GM12878 (cell line): Measurements from ENCODE around the gene TRAPPC3. TPM values are rescaled to one million over a fixed set of nuclear protein-coding genes. Genes with fewer than 3 reads are reported as not detected.
A peak's percentile ranks its signal among the peaks of the same experiment; 100 is the strongest.

Experiments
- ATAC-seq: fragments of 200-7000 bp; cut with Tn5 transposase; 3 replicates; pipeline ENCODE4 v1.9.1; 2020; ENCODE audit warnings: mild to moderate bottlenecking, moderate library complexity
- BruUV-seq: library from RNA; stranded (reverse); fragments of 400-500 nt; replicated peaks from 2 replicates; lab custom pipeline; 2021; lab: Mats Ljungman, UMichigan
- CTCF ChIA-PET: fragments of 300-600 bp; sonication (Branson Sonifier 250); formaldehyde crosslinking; extraction: SDS; loops from one replicate; lab custom pipeline; 2021; ENCODE audit warnings: inconsistent platforms; lab: Yijun Ruan, JAX
- POLR2A ChIA-PET: fragments of 350-600 bp; formaldehyde crosslinking; extraction: SDS; loops from one replicate; lab custom pipeline; 2021; ENCODE audit warnings: inconsistent platforms; lab: Charles Lee
- RAD21 ChIA-PET: fragments of 300-600 bp; sonication (Branson Sonifier 250); formaldehyde crosslinking; loops from one replicate; lab custom pipeline; 2023; ENCODE audit warnings: antibody characterized with exemption; ENCODE audit not compliant: unreplicated experiment; lab: Charles Lee
- SMC1A ChIA-PET: fragments of 300-600 bp; sonication (Branson Sonifier 250); formaldehyde crosslinking; loops from one replicate; lab custom pipeline; 2023; ENCODE audit not compliant: unreplicated experiment, uncharacterized antibody; lab: Charles Lee
- DNase-seq: peaks from one replicate; pipeline ENCODE4 v3.0.0-alpha.2; 2011; ENCODE audit warnings: low read depth, low spot score
- FAIRE-seq: peaks from 3 replicates; lab custom pipeline; 2011; peaks lifted over from hg19 to GRCh38; lab: Jason Lieb, UNC
- H2AFZ ChIP-seq: 2 replicates; pipeline ENCODE4 v1.6.0; 2011; ENCODE audit warnings: low read depth, low read length, control low read depth; ENCODE audit not compliant: control insufficient read depth
- H3K27ac ChIP-seq: 2 replicates; pipeline ENCODE4 v1.5.1; 2011; ENCODE audit warnings: control low read depth; ENCODE audit not compliant: control insufficient read depth, insufficient read depth
- H3K27me3 ChIP-seq, 2 experiments: replicated peaks in 1 of 2; 2 replicates each; pipeline versions ENCODE4 v1.6.0 to v1.6.1; 2011; ENCODE audit warnings: low read length in 1 of 2; ENCODE audit not compliant: control insufficient read depth in 2 of 2, insufficient read depth in 2 of 2
- H3K36me3 ChIP-seq, 2 experiments: 2 replicates each; pipeline ENCODE4 v1.5.1; 2011; ENCODE audit warnings: low read length in 1 of 2; ENCODE audit not compliant: control insufficient read depth in 2 of 2, insufficient read depth in 2 of 2
- H3K4me1 ChIP-seq: 2 replicates; pipeline ENCODE4 v1.6.1; 2011; ENCODE audit warnings: mild to moderate bottlenecking, low read length, moderate library complexity, mixed read lengths; ENCODE audit not compliant: control insufficient read depth, insufficient read depth
- H3K4me2 ChIP-seq: 2 replicates; pipeline ENCODE4 v1.6.0; 2011; ENCODE audit warnings: control low read depth; ENCODE audit not compliant: control insufficient read depth, insufficient read depth
- H3K4me3 ChIP-seq: fragments of 200-600 bp; sonication (generic); 2 replicates; pipeline ENCODE4 v1.5.1; 2016
- H3K79me2 ChIP-seq: 2 replicates; pipeline ENCODE4 v1.6.0; 2011; ENCODE audit warnings: low read length; ENCODE audit not compliant: control insufficient read depth, insufficient read depth
- H3K9ac ChIP-seq: 2 replicates; pipeline ENCODE4 v1.8.0; 2011; ENCODE audit warnings: low read length, control low read depth, mixed read lengths; ENCODE audit not compliant: control insufficient read depth, insufficient read depth
- H3K9me3 ChIP-seq: replicated peaks from 3 replicates; pipeline ENCODE4 v1.5.1; 2011; ENCODE audit warnings: mild to moderate bottlenecking, low read length; ENCODE audit not compliant: control insufficient read depth, insufficient read depth
- H4K20me1 ChIP-seq: 2 replicates; pipeline ENCODE4 v1.6.0; 2011; ENCODE audit not compliant: control insufficient read depth, insufficient read depth
- HDAC2 ChIP-seq: fragments of 200-600 bp; sonication (generic); IDR thresholded peaks from 2 replicates; pipeline ENCODE4 v1.6.1; 2017
- MEF2A ChIP-seq: IDR thresholded peaks from 2 replicates; pipeline ENCODE4 v1.6.1; 2011; ENCODE audit warnings: low read depth, mild to moderate bottlenecking, low read length, moderate library complexity; ENCODE audit not compliant: insufficient read depth
- MEF2B ChIP-seq: fragments of 450-650 bp; IDR thresholded peaks from 2 replicates; pipeline ENCODE4 v1.6.1; 2018; ENCODE audit warnings: mild to moderate bottlenecking, moderate library complexity; ENCODE audit not compliant: partially characterized antibody, poor library complexity, severe bottlenecking
- NR2F1 ChIP-seq: fragments of 450-650 bp; conservative IDR thresholded peaks from 2 replicates; pipeline ENCODE4 v1.6.1; 2017; ENCODE audit warnings: mild to moderate bottlenecking
- RUNX3 ChIP-seq: IDR thresholded peaks from 2 replicates; pipeline ENCODE4 v1.6.1; 2012; ENCODE audit warnings: low read length, inconsistent platforms
- TBL1XR1 ChIP-seq: IDR thresholded peaks from 2 replicates; pipeline ENCODE4 v1.6.1; 2012; ENCODE audit warnings: low read depth, low read length, improper control_type of control experiment
- ZNF207 ChIP-seq: fragments of 450-650 bp; IDR thresholded peaks from 2 replicates; pipeline ENCODE4 v1.6.1; 2014; ENCODE audit warnings: antibody characterized with exemption, mild to moderate bottlenecking, borderline replicate concordance
- WGBS: methylation state at CpG from one replicate; pipeline ENCODE4 v1.1.6; 2016; ENCODE audit warnings: low lambda C conversion rate; ENCODE audit not compliant: insufficient replicate concordance, insufficient coverage; ENCODE audit errors: missing lambda C conversion rate; 5-methylcytosine and 5-hydroxymethylcytosine counted together
- in situ Hi-C: fragments of 300-500 bp; cut with MboI; formaldehyde crosslinking; loops from 9 replicates; pipeline ENCODE4 v1.14.3; 2018; ENCODE audit warnings: mixed read lengths
- intact Hi-C: fragments of 100-400 bp; cut with micrococcal nuclease; formaldehyde crosslinking; loops from one replicate; pipeline ENCODE4 v1.14.2; 2022; ENCODE audit not compliant: unreplicated experiment
- polyA plus RNA-seq, 11 experiments: library from polyadenylated mRNA; depleted of rRNA in 4 of 11; unstranded in 6 of 11; stranded (reverse) in 5 of 11; fragments of >200 nt; fragmentation: Nextera tagmentation in 4 of 11; fragmentation: Illumina TruSeq in 1 of 11; extraction: Ambion mirVana in 4 of 11; extraction: Trizol in 1 of 11; gene quantifications; 1 replicate in 1 of 11; 2 replicates in 10 of 11; pipeline versions ENCODE4 v1.2.1 to v1.2.3, GENCODE V29; 2011 to 2016; ENCODE audit warnings: inconsistent platforms in 2 of 11, missing spikeins in 2 of 11, low read depth in 1 of 11
- total RNA-seq, 4 experiments: library from RNA; depleted of rRNA in 3 of 4; stranded (reverse); fragments of >200 nt in 3 of 4; fragmentation: Illumina TruSeq in 1 of 4; extraction: Trizol in 1 of 4; gene quantifications; 2 replicates each; pipeline versions ENCODE4 v1.2.1 to v1.2.3, GENCODE V29; 2013 to 2021

TRAPPC3 gene
- total and polyA plus RNA-seq, 10 of the 15 experiments (the other 5 are each of a cell fraction or from before 2014, with no cell fraction given): 14.7 to 122 (median 70.5) TPM

DNA sequence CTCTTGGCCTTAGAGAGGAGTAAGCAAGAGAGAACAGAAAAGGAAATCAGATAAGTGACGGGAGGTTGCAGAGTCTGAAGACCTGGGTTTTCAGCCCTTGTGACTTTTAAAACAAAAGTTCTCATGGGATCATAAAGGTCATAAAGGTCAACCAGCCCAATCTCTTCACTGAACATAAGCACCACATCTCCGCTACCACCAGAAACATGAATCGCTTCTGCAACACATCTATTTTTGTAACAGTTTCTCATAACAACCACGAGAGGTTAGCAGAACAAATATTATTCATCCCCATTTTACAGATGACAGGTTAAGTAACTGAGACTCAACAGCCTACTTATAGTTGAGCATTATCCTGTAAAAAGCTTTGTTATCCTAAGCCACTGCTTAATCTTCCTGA is 5.9 kb downstream of the TRAPPC3 start:
- intact Hi-C loops (no loop called here), in situ Hi-C loops (loop anchor here (5.0 kb wide), 1 partner anchor 51 kb away; no protein-coding TSS in a partner anchor)
- H4K20me1 ChIP-seq: no peaks in the 10 kb centered on the region
- peak overlapping the region; percentile 34; the same call in 1 of the 2 replicates for H3K4me2 ChIP-seq
- no peak overlapping the region for H3K9ac ChIP-seq
- H3K4me3 ChIP-seq: peak overlapping the region; percentile 19; the same call in 1 of the 2 replicates
- POLR2A ChIA-PET: interaction anchor here (0.7 to 1.3 kb wide), 2 partner anchors 81 to 206 kb away, joined by 4 to 5 read pairs; partner anchors contain the start of gene THRAP3
- no peak overlapping the region for H2AFZ ChIP-seq
- peak; percentile 62 for FAIRE-seq
- H3K36me3 ChIP-seq: peaks cover 0 to 8% of the 10 kb centered on the region in 2 experiments; a peak in 1 of 4 replicates
- no TSS peak for BruUV-seq
- SMC1A ChIA-PET: interaction anchor here (1.6 to 2.1 kb wide), 2 partner anchors 8 to 25 kb away, joined by 3 to 6 read pairs; no protein-coding TSS in a partner anchor
- H3K79me2 ChIP-seq: peaks cover 29% of the 10 kb centered on the region
- CTCF ChIA-PET: interaction anchor here (1.2 to 3.0 kb wide), 3 partner anchors 9 to 142 kb away, joined by 4 to 19 read pairs (median 15); no protein-coding TSS in a partner anchor
- WGBS: 0% methylated on average over 4 of the region's 4 CpGs
- H3K9me3 ChIP-seq: no peaks in the 10 kb centered on the region
- RAD21 ChIA-PET: interaction anchor here (0.6 kb wide), 1 partner anchor 188 kb away, joined by 4 read pairs; no protein-coding TSS in a partner anchor
- DNase-seq: no peak
- peak overlapping the region; percentile 38 for H3K27ac ChIP-seq
- peak; percentile 44 for TF ChIP-seq MEF2B
- TF ChIP-seq ZNF207: no peak
- no peak for TF ChIP-seq HDAC2
- peak; percentile 77 for TF ChIP-seq NR2F1
- TF ChIP-seq MEF2A: peak; percentile 87
- 0 out of 2 replicates have a peak, but pooled peaks have one; percentile 22 for TF ChIP-seq RUNX3
- peak; percentile 35; the same call in 1 of the 2 replicates for TF ChIP-seq TBL1XR1
- peak; percentile 78 for ATAC-seq
- H3K27me3 ChIP-seq: no peaks in the 10 kb centered on the region
- H3K4me1 ChIP-seq: peaks cover 18% of the 10 kb centered on the region
